AG09309 (cell line): ENCODE results near the gene UNC13A.
"Not testable (repeated sequence)": the region's sequence is repeated elsewhere in the genome, so short reads cannot be mapped to it uniquely, and the experiment has no call there.

Experiments
- DNase-seq: peaks from one replicate; pipeline ENCODE4 v3.0.0-alpha.2; 2010; ENCODE audit warnings: low read depth
- H3K4me3 ChIP-seq: 2 replicates; pipeline ENCODE4 v1.5.1; 2011; ENCODE audit warnings: mild to moderate bottlenecking, low read depth, low read length, moderate library complexity; ENCODE audit not compliant: control insufficient read depth
- CTCF ChIP-seq: IDR thresholded peaks from 2 replicates; pipeline ENCODE4 v1.5.1; 2011; ENCODE audit warnings: mild to moderate bottlenecking, low read depth, low read length, inconsistent platforms; ENCODE audit not compliant: insufficient read depth, control insufficient read depth; ENCODE audit errors: missing control alignments

The UNC13A gene

GRCh38 chr19:17577457-17578097 is 110.6 kb downstream of the UNC13A start:
- no peak overlapping the region for H3K4me3 ChIP-seq
- no peak for TF ChIP-seq CTCF
- no peak for DNase-seq

GRCh38 chr19:17576758-17577456 is 111.2 kb downstream of the UNC13A start:
- H3K4me3 ChIP-seq, result no peak overlapping the region
- no peak for DNase-seq
- TF ChIP-seq CTCF, result no peak

GRCh38 chr19:17575871-17576757 is 112.0 kb downstream of the UNC13A start:
- no peak overlapping the region for H3K4me3 ChIP-seq
- TF ChIP-seq CTCF, result no peak
- DNase-seq, result no peak

- no peak overlapping the region for H3K4me3 ChIP-seq
- TF ChIP-seq CTCF, result no peak
- no peak for DNase-seq
These were observed 115.5 kb downstream of the UNC13A start for GRCh38 chr19:17572638-17573037.

GRCh38 chr19:17570791-17571190 is 117.4 kb downstream of the UNC13A start:
- TF ChIP-seq CTCF, result no peak
- H3K4me3 ChIP-seq, result no peak overlapping the region
- no peak for DNase-seq

GRCh38 chr19:17570291-17570690 is 117.9 kb downstream of the UNC13A start:
- DNase-seq, H3K4me3 ChIP-seq: not testable (repeated sequence)

- no peak for DNase-seq
- H3K4me3 ChIP-seq, result no peak overlapping the region
- no peak for TF ChIP-seq CTCF
These were observed 120.2 kb downstream of the UNC13A start for GRCh38 chr19:17567940-17568339.
